Activated T-cell treated with anti-CD3 and anti-CD28 coated beads, Interleukin-2, amount 50 U/mL, for 24 hours (primary cell): ENCODE measurements around the gene HSP90AA1.
A peak's percentile ranks its signal among the peaks of the same experiment; 100 is the strongest.

Experiments used
- DNase-seq: peaks from one replicate; pipeline ENCODE4 v3.0.0-alpha.2; 2020
- H3K27ac Mint-ChIP-seq: 2 replicates; pipeline ENCODE4 v1.8.0; 2020; ENCODE audit warnings: mild to moderate bottlenecking, mixed read lengths
- H3K27me3 Mint-ChIP-seq: 2 replicates; pipeline ENCODE4 v1.8.0; 2020; ENCODE audit warnings: mixed read lengths
- H3K36me3 Mint-ChIP-seq: 2 replicates; pipeline ENCODE4 v1.8.0; 2020; ENCODE audit warnings: low read depth, mixed read lengths
- H3K4me1 Mint-ChIP-seq: 2 replicates; pipeline ENCODE4 v1.8.0; 2020; ENCODE audit warnings: low read depth, mixed read lengths
- H3K4me3 Mint-ChIP-seq: 2 replicates; pipeline ENCODE4 v1.8.0; 2020; ENCODE audit warnings: mild to moderate bottlenecking, moderate library complexity, mixed read lengths
- H3K9me3 Mint-ChIP-seq: 2 replicates; pipeline ENCODE4 v1.8.0; 2020; ENCODE audit warnings: mixed read lengths

HSP90AA1 gene

DNA sequence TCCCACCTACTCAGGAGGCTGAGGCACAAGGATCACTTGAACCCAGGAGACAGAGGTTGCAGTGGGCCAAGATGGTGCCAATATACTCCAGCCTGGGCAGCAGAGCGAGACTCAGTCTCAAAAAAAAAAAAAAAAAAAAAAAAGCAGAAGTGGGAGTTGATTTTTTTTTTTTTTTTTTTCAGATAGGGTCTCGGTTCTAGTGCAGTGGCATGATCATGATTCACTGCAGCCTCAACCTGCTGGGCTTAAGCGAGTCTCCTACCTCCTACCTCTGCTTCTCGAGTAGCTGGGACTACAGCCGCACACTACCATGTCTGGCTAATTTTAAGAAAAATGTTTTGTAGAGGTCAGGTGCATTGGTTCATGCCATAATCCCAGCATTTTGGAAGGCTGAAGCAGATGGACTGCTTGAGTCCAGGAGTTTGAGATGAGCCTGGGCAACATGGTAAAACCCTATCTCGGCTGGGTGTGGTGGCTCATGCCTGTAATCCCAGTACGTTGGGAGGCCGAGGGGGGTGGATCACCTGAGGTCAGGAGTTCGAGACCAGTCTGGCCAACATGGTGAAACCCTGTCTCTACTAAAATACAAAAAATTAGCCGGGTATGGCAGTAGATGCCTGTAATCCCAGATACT is 16.3 kb upstream of the HSP90AA1 start:
- Mint-ChIP-seq H3K4me1 (no peaks in the 10 kb centered on the region), H3K9me3 (no peaks in the 10 kb centered on the region), H3K27ac (no peak overlapping the region), H3K27me3 (peaks cover 5% of the 10 kb centered on the region), H3K4me3 (no peak overlapping the region), H3K36me3 (no peaks in the 10 kb centered on the region)
- no peak for DNase-seq

DNA sequence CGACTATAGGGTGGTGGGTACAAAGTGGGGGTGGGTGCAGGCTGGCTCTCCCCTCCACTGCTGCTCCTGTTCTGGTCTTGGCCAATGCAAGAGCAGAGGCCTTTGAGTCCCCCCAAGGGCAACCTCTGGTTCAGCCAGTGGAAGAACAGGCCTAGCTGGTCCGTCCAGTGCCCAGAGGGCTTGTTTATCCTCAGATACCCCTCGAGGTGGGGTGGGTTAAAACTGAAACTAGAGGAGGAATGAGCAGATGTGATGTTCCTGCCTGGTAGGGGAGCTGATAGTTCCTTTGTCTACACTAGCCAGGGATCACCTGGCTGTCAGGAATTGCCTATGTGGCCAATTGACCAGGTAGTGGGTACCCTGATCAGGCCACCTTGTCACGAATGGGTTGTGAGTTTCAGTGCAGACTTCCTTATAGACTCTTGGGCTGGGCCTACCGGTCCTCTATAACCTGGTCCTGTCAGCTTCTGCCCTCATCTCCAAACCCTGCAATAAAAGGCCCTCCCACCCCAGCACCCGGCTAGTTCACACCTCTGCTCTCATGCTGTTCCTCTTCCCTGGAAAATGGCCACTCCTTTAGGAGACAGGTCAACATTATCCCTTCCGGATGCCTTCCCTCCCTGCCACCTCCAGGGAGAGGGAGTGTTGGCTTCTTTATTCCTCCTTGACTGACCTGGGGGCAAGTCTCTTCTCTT is 10.7 kb upstream of the HSP90AA1 start:
- H3K4me1 Mint-ChIP-seq: peaks cover 24% of the 10 kb centered on the region
- H3K36me3 Mint-ChIP-seq: no peaks in the 10 kb centered on the region
- no peak for DNase-seq
- no peaks in the 10 kb centered on the region for H3K27me3 Mint-ChIP-seq
- no peaks in the 10 kb centered on the region for H3K9me3 Mint-ChIP-seq
- H3K4me3 Mint-ChIP-seq: no peak overlapping the region
- H3K27ac Mint-ChIP-seq: no peak overlapping the region

DNA sequence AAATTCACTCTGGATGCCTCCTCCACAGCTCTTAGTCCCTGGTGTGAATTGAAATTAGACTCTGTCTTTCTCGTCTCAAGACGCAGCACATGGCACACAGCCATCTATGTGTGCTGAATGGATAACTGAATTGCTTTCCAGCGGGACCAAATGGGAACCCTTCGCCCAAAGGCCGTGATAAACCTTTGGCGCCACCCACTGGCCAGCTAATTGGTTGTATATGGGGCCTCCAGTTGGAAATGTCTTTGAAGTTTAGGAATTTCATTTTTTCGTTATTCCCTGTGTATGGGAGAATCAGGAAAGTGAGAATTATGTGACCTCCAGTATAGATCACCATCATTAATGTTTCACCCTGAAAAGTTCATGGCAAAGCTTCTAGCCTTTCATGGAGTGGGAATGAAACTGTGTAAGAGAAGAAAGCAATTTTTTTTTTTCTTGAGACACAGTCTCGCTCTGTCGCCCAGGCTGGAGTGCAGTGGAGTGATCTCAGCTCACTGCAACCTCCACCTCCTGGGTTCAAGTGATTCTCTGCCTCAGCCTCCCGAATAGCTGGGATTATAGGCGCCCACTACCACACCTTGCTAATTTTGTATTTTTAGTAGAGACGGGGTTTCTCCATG is 9.8 kb upstream of the HSP90AA1 start:
- Mint-ChIP-seq H3K27ac (no peak overlapping the region), H3K27me3 (no peaks in the 10 kb centered on the region), H3K4me1 (peaks cover 24% of the 10 kb centered on the region), H3K9me3 (no peaks in the 10 kb centered on the region), H3K36me3 (no peaks in the 10 kb centered on the region), H3K4me3 (no peak overlapping the region)
- peak; percentile 78 for DNase-seq

DNA sequence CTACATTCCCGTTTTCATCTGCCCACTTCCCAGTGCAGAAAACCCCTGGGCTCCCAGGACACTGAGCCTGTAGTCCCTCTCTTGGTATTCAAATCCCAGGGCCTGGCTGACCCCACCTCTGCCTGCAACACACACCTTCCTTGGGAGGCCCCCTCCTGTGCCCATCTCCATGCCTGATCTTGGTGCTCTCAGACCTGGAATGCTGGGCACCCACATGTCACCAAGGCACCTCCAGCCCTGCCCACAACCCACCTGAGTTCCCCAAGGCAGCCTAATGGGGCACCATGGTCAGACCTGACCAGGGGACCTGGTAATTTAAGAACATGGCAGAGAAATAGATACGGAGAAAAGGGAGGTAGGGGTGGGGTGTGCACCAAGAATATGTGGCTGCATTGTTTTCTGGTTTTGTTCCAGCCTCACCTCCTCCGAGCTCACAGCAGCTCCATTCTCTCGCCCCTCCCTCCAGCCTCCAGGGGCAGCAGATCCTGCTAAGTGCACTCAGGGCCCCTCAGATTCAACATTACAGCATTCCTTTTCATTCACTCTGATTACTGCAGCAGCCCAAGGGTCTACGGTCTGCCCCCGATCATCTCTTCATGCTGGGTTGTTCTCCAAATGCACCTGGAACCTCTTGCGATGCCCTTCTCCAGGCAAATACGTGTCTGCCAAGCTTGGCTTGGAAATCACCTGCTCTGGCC is 9.2 kb upstream of the HSP90AA1 start:
- Mint-ChIP-seq H3K27me3 (no peaks in the 10 kb centered on the region), H3K36me3 (no peaks in the 10 kb centered on the region), H3K27ac (peak overlapping the region; percentile 62), H3K9me3 (no peaks in the 10 kb centered on the region), H3K4me3 (no peak overlapping the region), H3K4me1 (peaks cover 24% of the 10 kb centered on the region)
- DNase-seq: no peak

DNA sequence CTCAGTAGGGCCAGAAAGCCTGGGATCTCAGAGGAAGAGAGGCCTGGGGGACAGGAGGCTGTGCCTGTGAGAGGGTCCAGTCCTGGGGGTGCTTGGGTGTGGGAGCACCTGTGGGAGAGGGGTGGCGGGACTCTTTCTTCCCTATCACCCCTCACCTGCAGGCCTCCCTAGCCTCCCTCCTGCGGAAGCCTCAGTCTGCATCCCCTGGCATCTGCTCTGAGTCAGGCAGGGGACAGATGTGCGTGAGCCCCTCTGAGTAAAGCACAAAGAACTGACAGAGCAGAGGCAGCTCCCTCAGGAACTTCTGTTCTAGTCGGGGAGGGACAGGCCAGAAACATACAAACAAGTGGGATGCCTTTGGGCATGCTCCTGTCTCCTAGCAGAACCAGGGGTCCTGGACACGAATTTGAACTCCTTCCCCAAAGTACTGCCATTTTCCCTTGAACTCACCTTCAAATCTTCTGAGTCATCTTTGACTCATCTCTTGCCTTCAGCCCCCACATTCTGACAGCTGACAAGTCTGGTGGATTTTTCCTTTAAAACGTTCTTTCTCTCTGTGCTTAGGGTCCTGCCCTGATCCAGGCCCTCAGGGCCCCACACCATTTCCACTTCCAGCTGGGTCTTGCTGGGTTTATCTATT is 8.5 kb upstream of the HSP90AA1 start:
- H3K27me3 Mint-ChIP-seq: no peaks in the 10 kb centered on the region

DNA sequence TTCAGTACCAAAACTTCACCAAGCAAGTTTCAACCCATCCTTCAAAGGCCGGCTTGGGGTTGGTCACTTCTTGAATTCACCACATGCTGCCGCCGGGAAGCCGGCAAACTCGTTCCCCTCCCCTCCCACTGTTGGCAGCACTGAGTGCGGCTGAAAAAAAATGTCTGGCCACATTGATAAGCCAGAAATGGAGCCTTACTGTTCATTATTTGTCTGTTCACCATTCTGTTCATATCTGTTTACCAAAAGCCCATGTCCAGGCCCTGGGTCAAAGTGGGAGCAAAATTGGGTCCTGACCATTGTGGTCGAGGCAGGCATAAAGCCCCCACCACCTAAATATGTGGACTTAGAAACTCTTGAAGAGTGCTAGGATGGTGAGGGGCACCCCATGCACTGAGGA is 7.3 kb upstream of the HSP90AA1 start:
- H3K27me3 Mint-ChIP-seq: no peaks in the 10 kb centered on the region
- peaks cover 2% of the 10 kb centered on the region for H3K36me3 Mint-ChIP-seq
- peaks cover 34% of the 10 kb centered on the region for H3K4me1 Mint-ChIP-seq
- H3K27ac Mint-ChIP-seq: no peak overlapping the region
- H3K9me3 Mint-ChIP-seq: no peaks in the 10 kb centered on the region
- no peak for DNase-seq
- H3K4me3 Mint-ChIP-seq: no peak overlapping the region

More for the DNA sequence above, 8.5 kb upstream of the HSP90AA1 start:
- peak overlapping the region; percentile 62 for H3K27ac Mint-ChIP-seq
- H3K36me3 Mint-ChIP-seq: no peaks in the 10 kb centered on the region
- peaks cover 24% of the 10 kb centered on the region for H3K4me1 Mint-ChIP-seq
- DNase-seq: no peak
- no peaks in the 10 kb centered on the region for H3K9me3 Mint-ChIP-seq
- H3K4me3 Mint-ChIP-seq: no peak overlapping the region

DNA sequence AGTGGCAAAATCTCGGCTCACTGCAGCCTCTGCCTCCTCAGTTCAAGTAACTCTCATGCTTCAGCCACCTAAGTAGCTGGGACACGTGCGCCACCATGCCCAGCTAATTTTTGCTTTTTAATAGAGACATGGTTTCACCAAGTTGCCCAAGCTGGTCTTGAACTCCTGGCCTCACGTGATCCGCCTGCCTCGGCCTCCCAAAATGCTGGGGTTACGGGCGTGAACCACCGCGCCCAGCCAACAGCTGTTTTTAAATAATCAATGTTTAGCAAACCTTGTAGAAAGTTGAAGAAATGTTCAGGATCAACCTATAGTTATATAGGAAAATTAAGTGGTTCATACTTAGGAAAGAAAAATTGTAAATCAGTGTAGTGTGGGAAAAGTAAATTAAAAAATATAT is 6.0 kb upstream of the HSP90AA1 start:
- peaks cover 2% of the 10 kb centered on the region for H3K36me3 Mint-ChIP-seq
- no peaks in the 10 kb centered on the region for H3K27me3 Mint-ChIP-seq
- peaks cover 46% of the 10 kb centered on the region for H3K4me1 Mint-ChIP-seq
- H3K27ac Mint-ChIP-seq: no peak overlapping the region
- no peak for DNase-seq
- H3K4me3 Mint-ChIP-seq: no peak overlapping the region
- no peaks in the 10 kb centered on the region for H3K9me3 Mint-ChIP-seq

DNA sequence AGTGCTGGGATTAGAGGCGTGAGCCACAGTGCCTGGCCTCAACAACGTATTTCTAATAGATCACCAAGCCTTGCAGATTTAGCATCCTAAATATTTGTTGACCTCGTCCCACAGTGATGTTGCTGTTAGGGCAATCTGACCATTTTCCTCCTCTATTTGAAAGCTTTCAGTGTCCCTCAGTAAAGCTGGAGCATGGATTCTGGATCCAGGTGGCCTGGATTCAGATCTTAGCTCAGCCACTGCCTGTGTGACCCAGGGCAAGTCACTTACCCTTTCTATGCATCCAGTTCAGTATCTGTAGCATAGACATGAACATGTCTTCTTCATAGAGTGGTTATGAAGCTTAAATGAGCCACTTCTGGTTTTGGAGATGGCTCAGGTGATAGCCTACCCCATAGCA is 3.9 kb upstream of the HSP90AA1 start:
- no peak overlapping the region for H3K4me3 Mint-ChIP-seq
- no peaks in the 10 kb centered on the region for H3K9me3 Mint-ChIP-seq
- no peaks in the 10 kb centered on the region for H3K27me3 Mint-ChIP-seq
- no peak overlapping the region for H3K27ac Mint-ChIP-seq
- H3K4me1 Mint-ChIP-seq: peaks cover 35% of the 10 kb centered on the region
- DNase-seq: no peak
- peaks cover 10% of the 10 kb centered on the region for H3K36me3 Mint-ChIP-seq

DNA sequence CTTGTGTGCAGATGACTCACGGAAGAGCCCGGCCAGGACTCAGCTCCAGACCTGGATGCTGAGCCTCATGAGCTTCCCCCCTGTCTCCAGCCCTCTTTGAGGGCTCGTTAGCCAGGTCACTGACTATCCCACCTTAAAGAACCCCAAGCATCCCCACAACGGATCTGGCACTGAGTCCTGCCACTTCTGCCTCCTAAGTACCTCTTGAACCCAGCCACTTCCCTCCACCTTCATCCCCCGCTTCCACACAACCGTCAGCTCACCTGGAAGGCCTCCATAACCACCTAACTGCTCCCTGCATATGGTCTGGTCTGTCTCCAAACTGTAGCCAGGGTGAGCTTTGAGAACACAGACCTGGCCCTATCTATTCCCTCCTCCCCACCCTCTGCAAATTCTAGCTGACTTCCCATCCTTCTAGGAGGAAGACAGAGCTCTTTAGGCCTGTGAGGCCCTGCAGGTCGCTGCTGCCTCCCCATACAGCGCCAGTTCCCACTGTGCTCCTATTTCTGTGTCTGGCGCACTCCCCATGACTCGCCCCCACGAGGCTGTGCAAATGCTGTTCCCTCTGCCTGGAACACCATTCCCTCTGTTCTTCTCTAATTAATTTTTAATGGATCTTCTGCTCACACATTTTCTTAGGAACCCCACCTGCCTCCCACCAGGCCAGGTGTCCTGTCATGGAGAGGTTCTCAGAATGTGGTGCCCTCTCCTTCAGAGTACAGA is 2.9 kb upstream of the HSP90AA1 start:
- no peaks in the 10 kb centered on the region for H3K27me3 Mint-ChIP-seq
- no peak for DNase-seq
- peak overlapping the region; percentile 97 for H3K27ac Mint-ChIP-seq
- H3K9me3 Mint-ChIP-seq: no peaks in the 10 kb centered on the region
- H3K4me1 Mint-ChIP-seq: peaks cover 35% of the 10 kb centered on the region
- peaks cover 20% of the 10 kb centered on the region for H3K36me3 Mint-ChIP-seq
- peak overlapping the region; percentile 82 for H3K4me3 Mint-ChIP-seq

DNA sequence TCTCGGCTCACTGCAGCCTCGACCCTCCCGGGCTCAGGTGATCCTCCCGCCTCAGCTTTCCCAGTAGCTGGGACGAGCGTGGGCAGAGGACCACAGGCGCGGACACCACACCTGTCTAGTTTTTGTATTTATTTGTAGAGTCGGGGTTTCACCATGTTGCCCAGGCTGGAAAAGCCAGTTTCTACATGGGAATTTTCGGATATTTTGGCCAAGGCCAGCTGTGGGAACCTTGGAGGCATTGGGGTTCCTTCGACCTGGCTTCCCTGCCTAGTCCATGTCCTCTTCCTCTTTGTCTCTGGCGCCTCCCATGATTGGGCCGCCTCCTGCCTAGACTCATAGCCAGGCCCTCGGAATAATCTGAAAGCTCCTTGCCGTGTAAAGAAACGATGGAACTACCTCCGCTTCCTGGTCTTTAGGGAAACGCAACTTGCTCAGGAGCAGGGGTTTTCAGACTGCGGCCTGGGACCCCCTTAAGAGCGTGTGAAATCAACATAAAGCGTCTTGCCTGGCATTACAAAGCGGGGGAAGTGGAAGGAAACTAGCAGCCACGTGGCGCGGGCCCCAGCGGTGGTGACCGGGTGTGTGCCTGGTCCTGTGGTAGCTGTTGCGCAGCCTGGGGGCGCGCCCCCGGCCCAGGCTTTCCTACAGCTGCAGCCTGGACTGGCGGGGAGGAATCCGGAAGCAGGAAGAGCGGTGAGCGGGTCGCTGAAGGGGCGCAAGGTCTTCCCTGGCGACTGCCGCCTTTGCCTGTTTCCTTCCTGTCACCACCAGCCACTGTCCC is 1.4 kb upstream of the HSP90AA1 start:
- Mint-ChIP-seq H3K9me3 (no peaks in the 10 kb centered on the region), H3K36me3 (peaks cover 35% of the 10 kb centered on the region), H3K27me3 (no peaks in the 10 kb centered on the region), H3K4me3 (peak overlapping the region; percentile 82), H3K4me1 (peaks cover 47% of the 10 kb centered on the region), H3K27ac (peak overlapping the region; percentile 97)
- DNase-seq: peak; percentile 83

DNA sequence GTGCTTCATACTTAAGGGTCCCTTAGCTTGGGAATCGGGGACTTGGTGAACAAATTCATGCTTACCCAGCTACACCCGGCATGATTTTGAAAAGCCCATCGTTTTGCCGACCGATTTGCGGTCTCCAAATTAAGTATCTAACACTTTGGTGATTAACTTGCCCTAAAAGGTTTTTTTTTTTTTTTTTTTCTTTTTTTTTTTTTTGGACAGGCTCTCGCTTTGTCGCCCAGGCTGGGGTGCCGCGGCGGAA is 843 bp upstream of the HSP90AA1 start:
- Mint-ChIP-seq H3K36me3 (peaks cover 41% of the 10 kb centered on the region), H3K27me3 (no peaks in the 10 kb centered on the region), H3K27ac (peak overlapping the region; percentile 97), H3K4me1 (peaks cover 52% of the 10 kb centered on the region), H3K4me3 (peak overlapping the region; percentile 82), H3K9me3 (no peaks in the 10 kb centered on the region)
- DNase-seq: no peak

DNA sequence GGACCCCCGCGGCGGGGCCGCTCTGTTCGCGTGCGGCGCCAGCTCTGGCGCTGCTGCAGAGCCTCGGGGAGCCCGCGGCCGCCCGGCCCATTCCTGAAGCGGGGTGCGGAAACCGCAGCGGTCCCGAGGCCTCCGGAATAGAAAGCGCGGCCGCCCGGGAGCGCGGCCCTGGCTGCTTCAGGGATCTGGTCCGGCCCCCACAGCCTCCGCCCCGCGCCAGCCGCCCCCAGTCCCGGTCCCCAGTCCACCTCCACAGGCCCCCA is 204 bp downstream of the HSP90AA1 start:
- peaks cover 63% of the 10 kb centered on the region for H3K4me1 Mint-ChIP-seq
- H3K36me3 Mint-ChIP-seq: peaks cover 51% of the 10 kb centered on the region
- no peaks in the 10 kb centered on the region for H3K27me3 Mint-ChIP-seq
- DNase-seq: no peak
- H3K4me3 Mint-ChIP-seq: peak overlapping the region; percentile 82
- no peaks in the 10 kb centered on the region for H3K9me3 Mint-ChIP-seq
- peak overlapping the region; percentile 96 for H3K27ac Mint-ChIP-seq

DNA sequence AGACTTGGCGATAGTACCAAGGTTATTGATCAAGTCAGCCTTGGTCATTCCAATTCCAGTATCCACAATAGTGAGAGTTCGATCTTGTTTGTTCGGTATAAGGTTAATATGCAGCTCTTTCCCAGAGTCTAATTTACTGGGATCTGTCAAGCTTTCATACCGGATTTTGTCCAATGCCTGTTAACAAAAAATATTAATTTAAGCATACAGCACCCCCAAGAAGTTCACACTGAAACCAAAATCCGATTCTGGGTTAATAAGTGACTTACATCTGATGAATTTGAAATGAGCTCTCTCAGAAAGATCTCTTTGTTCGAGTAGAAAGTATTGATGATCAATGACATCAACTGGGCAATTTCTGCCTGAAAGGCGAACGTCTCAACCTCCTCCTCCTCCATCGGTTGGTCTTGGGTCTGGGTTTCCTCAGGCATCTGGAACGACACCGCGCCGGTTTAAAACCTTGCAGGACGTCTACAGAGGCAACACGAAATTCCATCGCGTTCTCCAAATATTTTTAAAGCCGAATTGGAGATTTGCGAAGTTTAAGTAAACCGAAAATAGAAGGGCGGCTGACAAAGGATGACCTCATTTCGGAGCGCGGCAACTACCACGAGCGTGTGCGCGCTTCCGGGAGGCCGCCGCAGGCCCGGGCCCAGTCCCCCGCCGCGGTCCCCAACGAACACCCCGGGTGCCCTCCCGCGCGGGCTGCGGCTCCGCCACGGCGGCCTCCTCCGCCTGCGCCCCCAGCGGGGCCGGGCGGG is 716 bp downstream of the HSP90AA1 start:
- H3K4me3 Mint-ChIP-seq: peak overlapping the region; percentile 88
- peaks cover 67% of the 10 kb centered on the region for H3K4me1 Mint-ChIP-seq
- no peaks in the 10 kb centered on the region for H3K27me3 Mint-ChIP-seq
- H3K36me3 Mint-ChIP-seq: peaks cover 56% of the 10 kb centered on the region
- DNase-seq: no peak
- H3K27ac Mint-ChIP-seq: peak overlapping the region; percentile 89
- H3K9me3 Mint-ChIP-seq: no peaks in the 10 kb centered on the region
